ENCODE results near the gene SH3GL1. TPM values are rescaled to one million over a fixed set of nuclear protein-coding genes. Genes with fewer than 3 reads are reported as not detected.

The SH3GL1 gene
- total and polyA plus RNA-seq, 9 of the 15 experiments (the other 6 are each of a cell fraction or from before 2014, with no cell fraction given), result 1.7 to 75.3 (median 25.7) TPM

- no peaks in the 10 kb centered on the region for H3K9me1 ChIP-seq (ENCODE audit: control insufficient read depth, insufficient read depth, low read length)
- intact Hi-C loops (cut with micrococcal nuclease) (no loop called here), in situ Hi-C loops (cut with MboI) (no loop called here)
- H3K27me3 ChIP-seq (ENCODE audit: control insufficient read depth in 2 of 2, insufficient read depth in 2 of 2, low read length in 2 of 2), result no peaks in the 10 kb centered on the region
- no peak overlapping the region for H3K4me2 ChIP-seq (ENCODE audit: insufficient read depth, low read length)
- POLR2A ChIA-PET, result interaction anchor here (0.6 to 3.6 kb wide), 2 partner anchors 10 to 137 kb away, joined by 3 to 18 read pairs; no protein-coding TSS in a partner anchor
- TF ChIP-seq SMARCA5 (IDR thresholded peaks at IDR 0.05), result no peak
- no peak for TF ChIP-seq BCOR (IDR thresholded peaks at IDR 0.05)
- no peak for TF ChIP-seq ASH1L (IDR thresholded peaks at IDR 0.05; ENCODE audit: borderline replicate concordance, low read depth, partially characterized antibody)
- TF ChIP-seq SREBF1 (IDR thresholded peaks at IDR 0.05; ENCODE audit: borderline replicate concordance, low read depth, low read length), result no peak
- no peak for TF ChIP-seq ZNF316 (IDR thresholded peaks at IDR 0.05)
- no peak for TF ChIP-seq ZNF398 (CRISPR knock-in tag; IDR thresholded peaks at IDR 0.05)
- TF ChIP-seq MBD1 (CRISPR knock-in tag; IDR thresholded peaks at IDR 0.05), result no peak
- no peak for TF ChIP-seq ATF7 (IDR thresholded peaks at IDR 0.05)
- no peak for TF ChIP-seq NFATC3 (IDR thresholded peaks at IDR 0.05)
- H3K27ac ChIP-seq (ENCODE audit: extremely low read depth, low read depth, low read length), result no peak overlapping the region
- FAIRE-seq (no peak), DNase-seq (ENCODE audit: extremely low read depth in 1 of 4, low spot score in 3 of 4) (no peak), ATAC-seq (no peak)
- 91% methylated on average over 10 of the region's 10 CpGs for WGBS (ENCODE audit: insufficient coverage, low coverage, missing lambda C conversion rate)
- H4K20me1 ChIP-seq (replicated peaks; ENCODE audit: control insufficient read depth, insufficient read depth, low read length), result no peaks in the 10 kb centered on the region; the same call in 1 of the 2 replicates
- H3K79me2 ChIP-seq (ENCODE audit: control insufficient read depth, insufficient read depth, low read length), result peaks cover 55% of the 10 kb centered on the region
- H3K36me3 ChIP-seq (ENCODE audit: control insufficient read depth, insufficient read depth, low read length), result peaks cover 82% of the 10 kb centered on the region; the same call in 2 of the 3 replicates
- H3K4me3 ChIP-seq, result no peak overlapping the region
- H3K9ac ChIP-seq (ENCODE audit: insufficient read depth in 1 of 2, low read depth in 2 of 2, low read length in 2 of 2), result 0 out of 4 replicates have a peak overlapping the region, but pooled peaks of 1 of the 2 experiments have one; percentile 42
- BruUV-seq (replicated peaks), result no TSS peak
- H3K4me1 ChIP-seq (replicated peaks in 1 of 2; ENCODE audit: control insufficient read depth in 2 of 2, insufficient read depth in 2 of 2, low read length in 2 of 2), result peaks cover 28 to 84% of the 10 kb centered on the region in 2 experiments
- no peaks in the 10 kb centered on the region for H3K9me3 ChIP-seq (replicated peaks; ENCODE audit: control insufficient read depth, insufficient read depth, low read depth, low read length)
- CTCF ChIA-PET (ENCODE audit: low intra/inter-chr PET ratio), result no interaction called here
- H2AFZ ChIP-seq (ENCODE audit: low read depth, low read length), result no peak overlapping the region
Measured at GRCh38 chr19:4367336-4367723, 33.0 kb downstream of the SH3GL1 start.

Data from K562 (cell line).